SK-N-SH (cell line): Measurements from ENCODE around the gene SSB. TPM values are rescaled to one million over a fixed set of nuclear protein-coding genes. Genes with fewer than 3 reads are reported as not detected.

ENCODE experiments used
- CTCF ChIA-PET: fragments of 300-600, 350-600 bp; formaldehyde crosslinking; extraction: SDS; loops from one replicate; lab custom pipeline; 2021; lab: Yijun Ruan, JAX
- POLR2A ChIA-PET: fragments of 350-600 bp; sonication (Branson Sonifier 250); formaldehyde crosslinking; extraction: SDS; loops from one replicate; lab custom pipeline; 2020; ENCODE audit warnings: antibody characterized with exemption, inconsistent platforms; lab: Yijun Ruan, JAX
- DNase-seq: peaks from one replicate; pipeline ENCODE4 v3.0.0; 2012
- H2AFZ ChIP-seq: fragments of 200-600 bp; sonication (generic); 2 replicates; pipeline ENCODE4 v1.8.1; 2016; ENCODE audit warnings: antibody characterized with exemption, mild to moderate bottlenecking, low read depth
- H3F3A ChIP-seq: fragments of 200-600 bp; sonication (generic); replicated peaks from 2 replicates; pipeline ENCODE3; 2016; ENCODE audit warnings: antibody characterized with exemption, mild to moderate bottlenecking; ENCODE audit not compliant: insufficient read depth
- H3K27ac ChIP-seq, 2 experiments: fragments of 200-500 bp in 1 of 2; fragments of 200-600 bp in 1 of 2; sonication (Bioruptor generic) in 1 of 2; sonication (generic), shearing (Covaris generic) in 1 of 2; 2 replicates each; pipeline versions ENCODE4 v1.5.1 to v1.6.1; 2014 to 2016; ENCODE audit warnings: low read depth in 2 of 2, inconsistent platforms in 1 of 2, low read length in 1 of 2, mild to moderate bottlenecking in 1 of 2, mixed read lengths in 1 of 2
- H3K27me3 ChIP-seq: fragments of 200-600 bp; sonication (generic), shearing (Covaris generic); 2 replicates; pipeline ENCODE4 v1.6.1; 2016; ENCODE audit warnings: mixed run types; ENCODE audit not compliant: insufficient read depth
- H3K36me3 ChIP-seq, 2 experiments: fragments of 200-500 bp in 1 of 2; fragments of 200-600 bp in 1 of 2; sonication (Bioruptor generic) in 1 of 2; sonication (generic) in 1 of 2; replicated peaks in 1 of 2; 2 replicates each; pipeline versions ENCODE3 to v1.5.1; 2014 to 2016; ENCODE audit warnings: low read length in 1 of 2, mild to moderate bottlenecking in 1 of 2; ENCODE audit not compliant: insufficient read depth in 2 of 2, control insufficient read depth in 1 of 2
- H3K4me1 ChIP-seq, 2 experiments: fragments of 200-500 bp in 1 of 2; fragments of 200-600 bp in 1 of 2; sonication (Bioruptor generic) in 1 of 2; sonication (generic), shearing (Covaris generic) in 1 of 2; 2 replicates each; pipeline versions ENCODE4 v1.5.1 to v1.6.1; 2014 to 2016; ENCODE audit warnings: low read depth in 1 of 2, low read length in 1 of 2, mixed run types in 1 of 2; ENCODE audit not compliant: insufficient read depth in 2 of 2, control insufficient read depth in 1 of 2
- H3K4me2 ChIP-seq: fragments of 200-600 bp; sonication (generic), shearing (Covaris generic); 2 replicates; pipeline ENCODE4 v1.6.1; 2017; ENCODE audit warnings: mixed run types
- H3K4me3 ChIP-seq, 2 experiments: fragments of 200-500 bp in 1 of 2; fragments of 200-600 bp in 1 of 2; sonication (Bioruptor generic) in 1 of 2; sonication (generic), shearing (Covaris generic) in 1 of 2; 2 replicates each; pipeline versions ENCODE4 v1.5.1 to v1.8.1; 2014 to 2016; ENCODE audit warnings: low read depth in 2 of 2, inconsistent platforms in 1 of 2, low read length in 1 of 2, mild to moderate bottlenecking in 1 of 2, mixed read lengths in 1 of 2, moderate library complexity in 1 of 2
- H3K79me2 ChIP-seq: fragments of 200-600 bp; sonication (generic); 2 replicates; pipeline ENCODE4 v1.8.1; 2017; ENCODE audit warnings: mild to moderate bottlenecking; ENCODE audit not compliant: insufficient read depth
- H3K9ac ChIP-seq: fragments of 200-600 bp; sonication (generic); 2 replicates; pipeline ENCODE4 v1.6.1; 2017; ENCODE audit warnings: mixed run types
- H3K9me2 ChIP-seq: fragments of 200-600 bp; sonication (generic); 2 replicates; pipeline ENCODE4 v1.6.1; 2017; ENCODE audit warnings: mixed run types
- H3K9me3 ChIP-seq: fragments of 200-600 bp; sonication (generic); 2 replicates; pipeline ENCODE4 v1.6.1; 2017; ENCODE audit warnings: mixed run types, mild to moderate bottlenecking, moderate library complexity
- H4K20me1 ChIP-seq: fragments of 200-600 bp; sonication (generic); 2 replicates; pipeline ENCODE4 v1.6.1; 2017; ENCODE audit warnings: mild to moderate bottlenecking, mixed run types; ENCODE audit not compliant: insufficient read depth
- EP300 ChIP-seq, 2 experiments: IDR thresholded peaks; 2 replicates each; pipeline versions ENCODE4 v1.4.0 to v1.6.1; 2012; ENCODE audit warnings: borderline replicate concordance in 1 of 2, low read depth in 1 of 2, low read length in 1 of 2
- FOXJ3 ChIP-seq: sonication (generic); formaldehyde crosslinking; IDR thresholded peaks from 2 replicates; pipeline ENCODE4 v1.5.1; 2020; ENCODE audit warnings: mild to moderate bottlenecking, missing genetic modification reagents
- FOXM1 ChIP-seq: IDR thresholded peaks from 2 replicates; pipeline ENCODE4 v1.4.0; 2012; ENCODE audit warnings: low read depth, mild to moderate bottlenecking
- GABPA ChIP-seq: IDR thresholded peaks from 2 replicates; pipeline ENCODE4 v1.4.0; 2012; ENCODE audit warnings: low read depth, mild to moderate bottlenecking
- GATA2 ChIP-seq: sonication (generic); formaldehyde crosslinking; IDR thresholded peaks from 2 replicates; pipeline ENCODE4 v1.5.0; 2020; ENCODE audit warnings: mild to moderate bottlenecking, missing genetic modification reagents
- MEF2A ChIP-seq: IDR thresholded peaks from 2 replicates; pipeline ENCODE4 v1.4.0; 2012; ENCODE audit warnings: low read depth, borderline replicate concordance
- MXI1 ChIP-seq: IDR thresholded peaks from 2 replicates; pipeline ENCODE4 v1.6.1; 2012; ENCODE audit warnings: mild to moderate bottlenecking, low read depth, low read length, improper control_type of control experiment
- NFIC ChIP-seq: IDR thresholded peaks from 2 replicates; pipeline ENCODE4 v1.4.0; 2012; ENCODE audit warnings: borderline replicate concordance
- RCOR1 ChIP-seq: fragments of 150-350 bp; IDR thresholded peaks from 2 replicates; pipeline ENCODE4 v1.6.1; 2017; ENCODE audit warnings: antibody characterized with exemption, low read length
- RFX5 ChIP-seq: IDR thresholded peaks from 2 replicates; pipeline ENCODE4 v1.6.1; 2012; ENCODE audit warnings: mild to moderate bottlenecking, improper control_type of control experiment, low read length
- RXRA ChIP-seq: IDR thresholded peaks from 2 replicates; pipeline ENCODE4 v1.4.0; 2012; ENCODE audit warnings: low read depth, mild to moderate bottlenecking, borderline replicate concordance
- TAF1 ChIP-seq: IDR thresholded peaks from 2 replicates; pipeline ENCODE4 v1.6.1; 2012; ENCODE audit warnings: low read depth, mild to moderate bottlenecking, low read length, moderate library complexity, borderline replicate concordance
- TEAD4 ChIP-seq: IDR thresholded peaks from 2 replicates; pipeline ENCODE4 v1.4.0; 2012; ENCODE audit warnings: mild to moderate bottlenecking, borderline replicate concordance; ENCODE audit not compliant: insufficient read depth
- WGBS: methylation state at CpG from one replicate; pipeline ENCODE4 v1.1.6; 2017; ENCODE audit warnings: low lambda C conversion rate; 5-methylcytosine and 5-hydroxymethylcytosine counted together
- polyA plus RNA-seq, 3 experiments: library from polyadenylated mRNA; depleted of rRNA; stranded (reverse); fragments of >200 nt; gene quantifications; 2 replicates each; pipeline ENCODE4 v1.2.3, GENCODE V29; 2012
- TF ChIP-seq, protein P1 (sequence below): fragments of 150-350 bp; IDR thresholded peaks from 2 replicates; pipeline ENCODE4 v1.6.1; 2017; ENCODE audit warnings: antibody characterized with exemption, low read length, low read depth, borderline replicate concordance
- TF ChIP-seq, protein P2 (sequence below): fragments of 150-350 bp; IDR thresholded peaks from 2 replicates; pipeline ENCODE4 v1.6.1; 2016; ENCODE audit warnings: mild to moderate bottlenecking, low read depth, low read length

The SSB gene
- polyA plus RNA-seq, 1 of the 3 experiments (the other 2 are of a cell fraction): 60.8 TPM

DNA sequence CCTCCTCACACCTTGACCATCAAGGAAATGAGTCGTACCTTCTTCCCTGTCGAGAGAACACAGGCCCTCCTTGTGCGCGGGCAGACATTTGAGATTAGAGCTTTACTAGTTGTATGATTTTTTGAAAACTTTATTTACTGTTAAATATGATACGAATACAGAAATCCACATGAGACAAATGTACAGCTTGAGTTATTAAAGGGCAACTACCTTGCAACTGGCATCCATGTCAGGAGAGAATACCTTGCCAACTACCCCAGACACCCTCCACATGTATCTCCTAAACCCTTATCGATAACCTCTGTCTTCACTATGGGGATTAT lies 36.7 kb upstream of the SSB start:
- no peak for DNase-seq
- Histone ChIP-seq H3K4me1 (peaks cover 0 to 7% of the 10 kb centered on the region in 2 experiments; a peak in 1 of 4 replicates), H3K79me2 (no peaks in the 10 kb centered on the region), H3K27ac (no peak overlapping the region), H3K4me2 (no peak overlapping the region), H3K9ac (no peak overlapping the region), H3F3A (no peaks in the 10 kb centered on the region), H3K36me3 (no peaks in the 10 kb centered on the region), H3K4me3 (no peak overlapping the region), H4K20me1 (no peaks in the 10 kb centered on the region), H3K9me2 (no peaks in the 10 kb centered on the region), H3K27me3 (no peaks in the 10 kb centered on the region), H2AFZ (no peak overlapping the region), H3K9me3 (no peaks in the 10 kb centered on the region)
- ChIA-PET POLR2A (no interaction called here), CTCF (no interaction called here)
- 87% methylated on average over 6 of the region's 6 CpGs for WGBS
- no peak for TF ChIP-seq MEF2A
- TF ChIP-seq RCOR1: no peak
- TF ChIP-seq, protein P1, sequence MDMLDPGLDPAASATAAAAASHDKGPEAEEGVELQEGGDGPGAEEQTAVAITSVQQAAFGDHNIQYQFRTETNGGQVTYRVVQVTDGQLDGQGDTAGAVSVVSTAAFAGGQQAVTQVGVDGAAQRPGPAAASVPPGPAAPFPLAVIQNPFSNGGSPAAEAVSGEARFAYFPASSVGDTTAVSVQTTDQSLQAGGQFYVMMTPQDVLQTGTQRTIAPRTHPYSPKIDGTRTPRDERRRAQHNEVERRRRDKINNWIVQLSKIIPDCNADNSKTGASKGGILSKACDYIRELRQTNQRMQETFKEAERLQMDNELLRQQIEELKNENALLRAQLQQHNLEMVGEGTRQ: no peak
- TF ChIP-seq TAF1: no peak
- no peak for TF ChIP-seq MXI1
- TF ChIP-seq EP300 (IDR thresholded peaks at IDR 0.05; ENCODE audit: borderline replicate concordance in 1 of 2, low read depth in 1 of 2, low read length in 1 of 2): no peak
- TF ChIP-seq, protein P2, sequence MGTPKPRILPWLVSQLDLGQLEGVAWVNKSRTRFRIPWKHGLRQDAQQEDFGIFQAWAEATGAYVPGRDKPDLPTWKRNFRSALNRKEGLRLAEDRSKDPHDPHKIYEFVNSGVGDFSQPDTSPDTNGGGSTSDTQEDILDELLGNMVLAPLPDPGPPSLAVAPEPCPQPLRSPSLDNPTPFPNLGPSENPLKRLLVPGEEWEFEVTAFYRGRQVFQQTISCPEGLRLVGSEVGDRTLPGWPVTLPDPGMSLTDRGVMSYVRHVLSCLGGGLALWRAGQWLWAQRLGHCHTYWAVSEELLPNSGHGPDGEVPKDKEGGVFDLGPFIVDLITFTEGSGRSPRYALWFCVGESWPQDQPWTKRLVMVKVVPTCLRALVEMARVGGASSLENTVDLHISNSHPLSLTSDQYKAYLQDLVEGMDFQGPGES: no peak
- no peak for TF ChIP-seq RXRA
- TF ChIP-seq RFX5: no peak
- TF ChIP-seq, all 33 proteins: peak for 0

DNA sequence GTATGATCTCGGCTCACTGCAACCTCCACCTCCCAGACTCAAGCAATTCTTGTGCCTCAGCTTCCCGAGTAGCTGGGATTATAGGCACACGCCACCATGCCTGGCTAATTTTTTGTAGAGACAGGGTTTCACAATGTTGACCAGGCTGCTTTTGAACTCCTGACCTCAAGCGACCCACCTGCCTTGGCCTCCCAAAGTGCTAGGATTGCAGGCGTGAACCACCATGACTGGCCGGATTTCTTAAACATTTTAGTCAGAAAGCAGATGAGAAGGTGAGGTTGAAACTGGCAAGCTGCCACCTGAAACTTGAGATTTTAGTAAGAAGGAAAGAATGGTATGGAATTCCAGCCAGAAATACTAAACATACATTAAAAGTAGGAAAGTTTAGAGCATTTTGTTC lies 33.1 kb upstream of the SSB start:
- TF ChIP-seq GATA2 (CRISPR knock-in tag) (no peak), TEAD4 (no peak), FOXM1 (no peak), GABPA (no peak), RXRA (no peak), RFX5 (no peak), FOXJ3 (CRISPR knock-in tag) (no peak), NFIC (peak; percentile 36; the same call in 1 of the 2 replicates)
- TF ChIP-seq, protein P2: no peak
- 82% methylated on average over 6 of the region's 6 CpGs for WGBS
- Histone ChIP-seq H3K27me3 (no peaks in the 10 kb centered on the region), H3K9ac (no peak overlapping the region), H3K4me2 (no peak overlapping the region), H3K27ac (no peak overlapping the region), H3K4me1 (peaks cover 0 to 7% of the 10 kb centered on the region in 2 experiments; a peak in 2 of 4 replicates), H3K36me3 (no peaks in the 10 kb centered on the region), H3K9me2 (no peaks in the 10 kb centered on the region), H3K79me2 (no peaks in the 10 kb centered on the region), H2AFZ (peak overlapping the region; percentile 35; the same call in 1 of the 2 replicates), H3K4me3 (no peak overlapping the region), H4K20me1 (no peaks in the 10 kb centered on the region), H3K9me3 (no peaks in the 10 kb centered on the region), H3F3A (peaks cover 3% of the 10 kb centered on the region)
- POLR2A ChIA-PET: no interaction called here
- CTCF ChIA-PET: no interaction called here
- DNase-seq: no peak
